Measurements from ENCODE around the gene ABCB1. TPM values are rescaled to one million over a fixed set of nuclear protein-coding genes. Genes with fewer than 3 reads are reported as not detected.

ABCB1 gene
- polyA plus RNA-seq, 1 donor = 27.4 TPM

DNA sequence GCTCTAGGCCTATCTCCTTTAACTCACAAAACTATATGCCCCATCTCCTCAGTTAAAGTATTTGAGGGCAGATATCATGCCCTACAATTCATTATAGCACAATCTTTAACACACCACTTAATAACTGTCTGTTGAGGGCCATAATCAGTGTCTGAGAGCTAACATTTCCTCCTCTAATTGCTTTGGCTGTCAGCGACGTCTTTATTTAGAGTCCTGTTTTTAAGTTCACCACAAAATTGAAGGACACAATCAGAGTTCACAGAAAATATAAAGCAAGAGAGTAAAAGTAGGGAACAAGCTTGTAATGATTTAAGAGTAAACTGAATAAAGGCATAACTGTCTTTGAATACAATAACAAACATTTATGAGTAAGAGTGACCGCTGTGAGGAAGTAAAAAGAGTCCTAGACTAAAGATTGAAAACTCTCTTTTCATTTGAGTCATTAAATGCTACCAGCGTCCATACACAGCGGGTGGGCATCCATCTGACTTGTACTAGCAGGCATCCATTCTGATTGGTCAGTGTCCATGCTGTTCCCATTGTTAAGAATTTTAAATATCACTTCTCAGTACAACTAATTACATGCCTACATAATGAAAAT, 86.8 kb downstream of the ABCB1 start:
- DNase-seq = no peak

DNA sequence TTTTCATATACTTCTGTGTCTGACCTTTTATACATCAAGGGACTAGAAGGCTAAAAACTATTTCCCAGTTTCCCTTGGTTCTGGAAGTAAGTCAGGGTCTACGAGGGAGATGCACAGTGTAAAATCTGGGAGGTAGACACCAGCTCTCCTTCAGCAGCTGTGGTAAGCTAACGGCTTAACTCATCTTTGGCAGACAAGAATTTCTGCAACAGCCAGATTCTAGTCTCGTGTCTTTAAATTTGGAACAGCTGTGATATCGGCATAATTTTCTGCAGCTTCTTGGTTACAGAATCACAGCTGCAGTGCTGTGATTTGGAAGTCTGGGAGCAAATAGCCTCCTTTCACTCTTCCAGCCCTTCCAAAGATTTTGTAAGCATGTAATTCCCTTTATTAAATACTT, 87.8 kb downstream of the ABCB1 start:
- DNase-seq = no peak

DNA sequence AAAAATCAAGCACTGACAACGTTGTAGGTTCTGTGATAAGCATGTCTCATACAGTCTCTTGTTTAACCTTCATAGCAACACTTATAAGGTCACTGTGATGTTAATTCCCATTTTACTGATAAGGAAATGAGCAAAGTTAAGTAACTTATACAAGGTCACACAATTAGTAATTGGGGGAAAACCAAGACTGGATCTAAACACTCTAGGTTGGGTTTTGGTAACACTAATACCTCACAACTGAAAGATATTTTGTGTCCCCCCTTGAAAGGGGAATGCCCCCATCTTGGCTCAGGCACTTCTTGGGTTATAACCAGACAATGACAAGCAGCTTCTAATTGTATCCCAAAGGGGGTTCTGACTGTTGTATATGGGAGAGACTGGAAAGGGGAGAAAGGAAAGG, 89.2 kb downstream of the ABCB1 start:
- DNase-seq = no peak

DNA sequence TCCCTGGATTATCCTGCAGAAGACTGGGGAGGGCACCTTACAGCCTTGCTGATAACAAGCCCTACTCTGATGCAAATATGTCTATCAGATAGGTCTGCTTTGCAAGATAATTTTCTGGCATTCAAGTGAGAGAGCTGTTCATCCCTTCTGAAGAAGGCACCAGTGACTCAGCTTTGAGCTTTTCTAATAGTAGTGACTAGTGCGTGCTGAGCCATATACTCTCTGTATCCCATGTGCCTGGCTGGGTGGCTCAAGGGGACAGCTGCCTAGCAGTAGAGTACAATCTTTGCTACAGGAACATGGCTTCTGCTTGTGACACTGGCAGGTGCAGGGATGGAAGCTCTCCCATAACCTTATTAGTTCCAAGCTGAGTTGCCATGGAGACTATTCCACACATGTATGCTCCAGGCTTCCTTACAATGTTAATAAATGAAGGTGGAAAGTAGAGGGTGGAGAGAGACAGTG, 90.2 kb downstream of the ABCB1 start:
- no peak for DNase-seq

DNA sequence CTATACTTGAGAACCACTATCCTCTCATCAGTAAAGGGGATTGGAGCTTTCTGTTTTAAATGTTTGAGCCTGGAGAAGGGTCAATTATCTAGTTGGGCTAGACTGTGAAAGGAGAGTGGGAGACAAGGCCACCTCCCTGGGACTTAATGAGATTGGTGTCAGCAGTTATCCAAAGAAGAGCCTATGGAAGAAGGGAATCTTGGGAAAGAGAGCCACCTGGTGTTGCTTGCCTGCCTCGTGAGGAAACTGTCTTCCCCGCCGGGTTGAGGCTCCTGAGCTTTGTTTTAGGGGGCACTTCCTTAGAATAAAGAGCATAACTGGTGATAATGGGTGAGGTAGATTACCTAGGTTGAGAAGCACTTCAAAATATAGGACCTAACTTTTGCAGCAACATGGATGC, 93.2 kb downstream of the ABCB1 start:
- no peak for DNase-seq

DNA sequence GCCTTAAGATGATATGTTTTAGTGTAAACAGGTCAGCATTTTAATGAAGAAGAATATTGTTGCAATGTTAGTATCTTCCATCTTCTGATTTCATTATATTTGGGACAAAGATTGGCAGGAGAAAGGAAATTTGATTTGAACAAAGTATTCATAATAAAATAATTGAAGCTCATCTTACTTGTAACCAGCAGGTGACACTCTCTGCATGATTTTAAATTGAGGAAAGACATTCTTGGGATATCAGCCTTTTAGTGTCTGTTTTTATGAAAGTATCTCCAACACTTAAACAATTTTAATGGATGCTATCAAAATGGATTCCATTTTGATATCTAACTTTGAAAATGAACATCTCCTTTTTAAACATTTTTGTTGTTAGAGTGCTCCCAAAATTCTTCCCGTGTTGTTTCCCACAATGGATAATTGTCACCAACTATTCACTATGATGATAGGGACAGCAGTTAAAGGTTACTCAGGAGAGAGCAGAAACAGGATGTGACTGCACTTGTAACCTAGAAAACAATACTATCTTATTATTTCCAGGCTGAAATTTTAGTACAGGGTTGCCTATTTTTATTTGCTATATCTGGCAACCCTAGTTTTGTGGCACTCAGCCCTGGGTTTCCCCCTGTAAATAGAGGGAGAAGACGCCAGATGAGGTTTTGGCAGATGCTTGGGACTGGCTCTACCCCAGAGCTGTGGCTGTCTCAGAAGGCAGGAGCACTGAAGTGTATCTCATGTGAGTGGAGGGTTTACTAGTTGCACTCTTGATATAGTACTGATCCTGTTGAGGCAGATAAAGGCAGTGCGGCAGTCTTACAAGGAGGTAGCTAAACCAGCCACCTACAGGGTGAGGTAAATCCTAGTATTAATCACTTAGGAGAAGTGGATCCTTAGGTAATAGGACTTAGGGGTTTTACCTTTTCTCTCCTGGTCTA, 94.2 kb downstream of the ABCB1 start:
- DNase-seq = peak; percentile 5

DNA sequence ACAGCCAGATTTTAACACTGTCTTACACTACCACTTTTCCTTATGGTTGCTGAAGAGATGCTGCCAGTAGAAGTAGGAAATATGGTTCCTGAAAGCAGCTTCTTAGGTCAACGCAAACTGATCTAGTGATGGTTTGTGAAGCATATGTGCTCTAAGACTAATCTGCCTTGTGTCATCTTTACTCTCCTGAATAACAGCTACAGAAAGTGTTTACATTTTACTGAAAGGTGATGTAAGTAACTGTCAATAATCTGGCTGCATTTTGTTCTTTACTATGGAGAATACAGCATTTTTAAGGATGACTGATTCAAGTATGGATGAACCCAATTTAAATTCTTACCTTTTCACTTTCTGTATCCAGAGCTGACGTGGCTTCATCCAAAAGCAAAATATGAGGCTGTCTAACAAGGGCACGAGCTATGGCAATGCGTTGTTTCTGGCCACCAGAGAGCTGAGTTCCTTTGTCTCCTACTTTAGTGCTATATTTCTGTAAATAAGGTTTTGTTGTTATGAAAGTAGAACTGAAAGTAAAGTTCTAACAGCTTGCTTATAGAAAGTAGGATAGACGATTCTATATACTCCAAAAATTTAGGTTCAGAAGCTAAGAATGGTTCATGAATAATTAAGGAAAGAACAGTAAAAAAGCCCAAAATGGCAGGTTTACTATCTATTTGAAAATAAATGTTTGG, 95.0 kb downstream of the ABCB1 start:
- DNase-seq = no peak

DNA sequence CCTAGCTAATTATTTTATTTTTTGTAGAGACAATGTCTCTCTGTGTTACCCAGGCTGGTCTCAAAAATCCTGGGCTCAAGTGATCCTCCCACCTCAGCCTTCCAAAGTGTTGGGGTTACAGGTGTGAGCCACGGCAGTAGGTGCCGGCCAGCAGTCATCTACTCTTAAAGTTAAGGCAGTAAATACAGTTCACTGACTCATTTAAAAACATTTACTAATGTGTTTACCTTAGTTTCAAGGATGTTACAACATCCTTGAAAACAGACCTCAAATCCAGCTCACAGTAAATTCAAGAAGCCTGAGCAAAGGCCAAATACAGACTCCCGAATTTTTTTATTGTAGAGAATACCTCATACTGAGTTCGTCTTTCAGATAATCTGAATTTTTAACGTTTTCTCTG, 95.6 kb downstream of the ABCB1 start:
- no peak for DNase-seq

DNA sequence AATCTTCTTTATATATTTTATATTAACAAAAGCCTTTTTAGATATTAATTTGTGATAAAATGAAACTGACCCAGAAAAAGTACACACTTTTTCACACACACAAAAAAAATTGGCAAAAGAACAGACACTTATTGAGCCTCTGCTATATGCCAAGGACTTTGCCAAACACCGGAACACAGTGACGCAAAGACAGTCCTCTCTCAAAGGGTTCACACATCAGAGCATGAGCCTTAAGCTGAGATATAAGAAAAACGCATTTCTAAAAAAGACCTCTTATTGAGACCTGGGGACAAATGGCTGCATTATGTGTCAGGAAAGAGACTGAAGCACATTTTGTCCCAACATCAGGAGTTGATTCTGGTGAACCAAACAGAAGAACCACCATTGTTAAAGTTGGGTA, 101.2 kb downstream of the ABCB1 start:
- no peak for DNase-seq

DNA sequence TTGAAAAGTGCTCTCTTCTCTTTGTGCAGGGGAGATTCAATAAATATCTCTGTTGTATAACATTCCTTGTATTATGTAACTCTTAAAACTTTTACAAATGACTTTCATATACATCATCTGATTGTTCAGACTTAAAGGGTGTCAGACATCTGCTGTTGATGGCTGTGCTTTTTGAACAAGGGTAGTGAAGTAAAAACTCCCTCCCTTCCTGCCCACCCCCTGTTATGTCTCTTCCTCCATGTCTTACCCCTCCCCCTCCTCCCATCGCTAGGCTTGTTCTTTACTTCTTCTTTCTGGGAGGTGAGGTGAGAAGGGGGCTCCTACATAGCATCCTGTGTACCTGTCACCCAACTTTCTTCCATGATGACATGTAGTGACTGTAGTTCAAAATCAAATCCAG, 101.8 kb downstream of the ABCB1 start:
- no peak for DNase-seq

DNA sequence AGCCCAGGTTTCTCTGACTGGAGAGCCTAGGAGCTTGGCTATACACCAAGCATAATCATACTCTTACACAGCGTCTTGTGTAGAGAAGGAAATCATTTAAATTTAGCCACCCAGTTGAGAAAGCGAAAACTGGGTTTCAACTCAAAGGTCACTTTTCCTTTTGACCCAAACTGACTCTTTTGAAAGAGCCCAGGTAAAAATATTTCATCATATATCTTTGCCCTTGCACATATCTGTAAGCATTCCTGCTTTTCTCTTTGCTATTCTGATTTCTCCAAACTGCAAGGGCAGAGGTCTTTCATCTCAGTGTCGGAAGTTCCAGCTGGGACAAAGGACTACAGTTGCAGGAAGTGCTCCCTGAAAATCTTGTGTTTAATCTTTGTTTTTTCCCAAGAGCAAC, 103.2 kb downstream of the ABCB1 start:
- DNase-seq = no peak

DNA sequence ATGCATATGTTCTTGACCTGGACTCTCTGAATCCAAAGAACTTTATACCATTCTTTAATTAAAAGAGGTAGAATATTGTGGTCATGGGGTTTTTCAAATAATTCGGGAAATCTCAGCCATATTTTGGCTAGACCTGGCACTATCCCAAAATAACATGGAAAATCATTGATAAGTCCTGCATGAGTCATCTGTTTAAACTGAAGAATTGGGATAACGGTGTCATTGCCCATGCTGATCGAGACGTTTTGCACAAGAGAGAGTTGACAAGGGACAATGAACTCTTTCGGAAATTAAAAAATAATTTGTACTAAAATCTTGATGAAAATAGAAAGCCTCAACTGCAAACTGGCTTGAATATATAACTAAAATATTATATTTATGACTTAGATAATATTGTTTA, 105.3 kb downstream of the ABCB1 start:
- DNase-seq = no peak

DNA sequence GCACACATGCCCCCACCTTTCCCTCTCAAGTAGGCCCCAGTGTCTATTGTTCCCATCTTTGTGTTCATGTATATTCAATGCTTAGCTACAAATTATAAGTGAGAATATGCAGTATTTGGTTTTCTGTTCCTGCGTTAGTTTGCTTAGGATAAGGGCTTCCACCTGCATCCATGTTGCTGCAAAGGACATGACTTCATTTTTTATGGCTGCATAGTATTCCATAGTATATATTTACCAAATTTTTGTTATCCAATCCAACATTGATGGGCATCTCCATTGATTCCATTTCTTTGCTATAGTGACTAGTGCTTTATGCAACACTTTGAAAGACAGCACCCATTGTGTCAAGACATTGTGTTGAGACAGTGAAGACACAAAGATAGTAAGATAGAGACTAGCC, 106.2 kb downstream of the ABCB1 start:
- no peak for DNase-seq

DNA sequence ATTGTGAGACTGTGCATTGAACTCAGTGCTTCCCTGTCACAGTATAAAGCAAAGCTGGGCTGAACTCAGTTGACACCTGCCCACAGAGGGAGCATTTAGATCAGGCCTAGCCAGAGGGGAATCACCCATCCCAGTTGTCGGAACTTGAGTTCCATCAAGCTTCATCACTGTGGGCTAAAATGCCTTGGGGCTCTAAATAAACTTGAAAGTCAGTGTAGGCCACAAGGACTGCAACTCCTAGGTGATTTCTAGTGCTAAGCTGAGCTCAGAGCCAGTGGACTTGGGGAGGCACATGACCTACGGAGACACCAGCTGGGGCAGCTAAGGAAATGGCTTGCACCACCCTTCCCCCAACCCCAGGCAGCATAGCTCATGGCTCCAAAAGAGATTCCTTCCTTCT, 117.6 kb downstream of the ABCB1 start:
- DNase-seq = no peak

DNA sequence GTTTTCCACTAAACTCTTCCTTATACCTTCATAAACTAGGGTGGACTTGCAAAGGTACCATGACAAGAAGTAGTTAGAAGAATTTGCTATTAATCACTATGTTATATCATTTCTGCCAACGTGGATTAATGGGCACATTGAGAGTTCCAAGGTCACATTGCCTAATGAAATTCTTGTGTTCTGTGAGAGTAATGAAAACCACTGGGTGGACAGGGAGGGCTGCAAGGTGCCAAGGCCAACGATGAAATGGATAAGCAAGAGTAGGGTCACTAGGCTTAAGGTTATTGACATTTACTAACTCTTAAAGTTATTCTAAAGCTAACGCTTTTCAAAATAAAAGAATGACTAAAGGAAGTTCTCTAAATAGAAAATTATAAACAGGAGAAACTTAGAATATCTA, 118.6 kb downstream of the ABCB1 start:
- DNase-seq = no peak

DNA sequence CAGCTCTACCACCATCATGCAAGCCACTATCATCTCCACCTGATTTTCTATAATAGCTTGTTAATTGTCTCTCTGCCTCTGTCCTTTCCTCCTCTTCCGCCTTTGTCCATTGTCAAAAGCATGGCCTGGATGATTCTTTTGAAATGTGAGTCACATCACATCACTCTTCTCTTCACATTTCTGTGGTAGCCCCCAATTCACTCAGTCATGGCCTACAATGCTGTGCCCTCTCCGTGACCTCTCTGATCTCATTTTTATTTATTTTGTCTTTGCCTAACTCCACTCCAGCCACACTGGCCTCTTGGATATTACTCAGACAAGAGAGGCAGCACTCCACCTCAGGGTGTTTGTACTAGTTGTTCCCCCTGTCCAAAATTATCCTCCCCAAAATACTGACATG, 120.3 kb downstream of the ABCB1 start:
- DNase-seq = no peak

DNA sequence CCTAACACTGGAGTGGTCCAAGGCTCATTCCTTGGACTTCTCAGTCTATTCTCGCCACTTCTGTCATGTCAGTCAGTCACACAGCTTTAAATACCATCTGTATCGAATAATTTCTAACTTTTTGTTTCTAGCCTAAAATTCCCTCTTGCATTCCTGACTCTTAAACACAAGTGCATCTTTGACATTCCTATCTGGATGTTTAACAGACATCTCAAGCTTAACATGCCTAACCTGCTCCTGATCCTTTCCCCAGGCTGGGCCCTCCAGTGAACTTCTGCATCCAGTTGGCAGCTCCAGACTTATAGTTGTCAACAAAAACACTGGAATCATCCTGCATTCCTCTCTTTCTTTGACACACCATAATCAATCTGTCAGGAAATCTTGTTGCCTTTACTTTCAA, 120.7 kb downstream of the ABCB1 start:
- DNase-seq = no peak

DNA sequence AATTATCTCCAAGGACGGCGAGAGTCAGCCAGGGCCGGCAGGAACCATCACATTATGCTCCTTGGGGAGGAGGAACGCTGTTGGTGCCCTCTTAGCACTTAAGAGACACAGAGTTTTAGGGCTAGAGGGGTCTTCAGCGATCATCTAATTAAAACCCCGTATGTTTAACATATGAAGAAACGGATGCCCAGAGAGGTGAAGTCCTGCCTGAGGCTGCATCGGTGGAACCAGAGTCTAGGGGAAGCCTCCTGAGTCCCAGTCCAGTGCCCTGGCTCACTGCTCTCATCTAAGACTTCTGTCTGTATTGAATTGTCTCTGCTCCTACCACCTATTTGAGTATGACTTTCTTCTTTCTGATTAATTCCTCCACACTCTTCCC, 124.5 kb downstream of the ABCB1 start:
- DNase-seq = no peak

DNA sequence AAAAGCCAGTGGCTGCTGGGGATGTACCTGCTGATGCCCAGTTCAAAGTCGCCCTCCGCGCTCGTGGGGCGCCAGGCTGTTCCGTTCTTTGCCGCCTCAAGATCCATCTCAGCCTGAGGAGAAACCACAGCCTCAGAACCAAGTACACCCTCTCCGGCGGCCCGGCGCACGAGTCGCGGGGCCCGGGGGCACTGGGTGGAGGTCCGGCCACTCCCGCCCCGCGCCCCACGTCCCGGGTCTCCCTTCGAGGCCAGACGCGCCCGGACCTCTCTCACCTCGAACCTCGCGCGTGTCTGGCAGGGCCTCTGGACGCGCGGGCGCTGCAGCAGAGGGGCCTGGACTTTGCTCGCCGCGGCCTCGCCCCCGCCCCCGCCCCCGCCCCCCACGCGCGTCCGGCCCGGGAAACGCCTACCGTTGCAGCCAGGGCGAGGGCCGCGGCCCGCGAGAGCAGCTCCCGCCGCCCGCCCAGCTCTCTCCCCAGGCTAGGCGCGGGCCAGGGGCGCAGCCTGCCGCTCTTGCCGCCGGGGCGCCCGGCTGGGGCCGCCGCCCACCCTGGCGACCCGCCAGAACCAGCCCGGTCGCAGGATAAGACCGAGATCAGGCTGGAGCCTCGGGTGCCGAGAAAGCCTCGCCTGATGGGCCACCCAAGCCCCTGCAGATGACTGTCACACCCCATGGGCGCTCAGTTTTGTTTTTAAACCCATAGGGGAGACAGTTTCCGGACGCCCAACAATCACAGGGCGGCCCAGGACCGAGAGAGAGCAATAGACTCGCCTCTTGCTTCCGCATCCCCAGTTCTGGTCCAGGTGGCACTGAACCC, 125.1 kb downstream of the ABCB1 start, which contains the start of gene ABCB4:
Gene ABCB4 (minus strand): TSS at position 322 of the 820 bp plus-strand sequence. CDS start 215 bp downstream, at position 107.
- DNase-seq = no peak

DNA sequence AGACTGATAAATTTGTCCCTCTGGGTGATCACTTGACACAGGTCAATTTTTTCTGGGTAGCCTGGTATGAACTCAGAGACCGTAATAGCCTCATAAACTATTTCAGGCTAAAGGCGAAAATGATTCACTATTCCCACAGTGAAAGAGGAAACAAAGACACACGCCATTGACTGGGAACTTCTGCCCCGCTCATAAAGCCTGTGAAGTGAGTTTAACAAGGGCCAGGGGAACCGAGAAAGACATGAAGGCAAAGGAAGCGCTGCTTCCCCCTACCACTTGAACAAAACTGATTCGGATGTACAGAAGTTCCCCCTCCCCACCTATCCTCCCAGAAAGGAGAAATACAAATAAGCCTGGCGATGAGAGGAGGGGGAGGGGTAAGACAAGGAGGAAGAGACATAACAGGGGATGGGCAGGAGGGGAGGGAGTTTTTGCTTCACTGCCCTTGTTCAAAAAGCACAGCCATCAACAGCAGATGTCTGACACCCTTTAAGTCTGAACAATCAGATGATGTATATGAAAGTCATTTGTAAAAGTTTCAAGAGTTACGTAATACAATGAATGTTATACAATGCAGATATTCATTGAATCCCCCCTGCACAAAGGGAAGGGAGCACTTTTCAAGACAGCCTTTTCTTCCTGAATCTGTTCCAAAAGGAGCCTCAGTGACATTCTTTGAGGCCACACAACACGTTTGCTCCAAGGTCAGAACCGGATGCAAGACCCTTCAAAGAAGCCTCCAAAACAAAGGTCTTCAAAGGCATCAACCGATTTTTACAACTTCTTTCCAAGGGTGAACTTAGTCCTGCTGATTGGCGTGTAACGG, 125.9 kb downstream of the ABCB1 start:
- no peak for DNase-seq

DNA sequence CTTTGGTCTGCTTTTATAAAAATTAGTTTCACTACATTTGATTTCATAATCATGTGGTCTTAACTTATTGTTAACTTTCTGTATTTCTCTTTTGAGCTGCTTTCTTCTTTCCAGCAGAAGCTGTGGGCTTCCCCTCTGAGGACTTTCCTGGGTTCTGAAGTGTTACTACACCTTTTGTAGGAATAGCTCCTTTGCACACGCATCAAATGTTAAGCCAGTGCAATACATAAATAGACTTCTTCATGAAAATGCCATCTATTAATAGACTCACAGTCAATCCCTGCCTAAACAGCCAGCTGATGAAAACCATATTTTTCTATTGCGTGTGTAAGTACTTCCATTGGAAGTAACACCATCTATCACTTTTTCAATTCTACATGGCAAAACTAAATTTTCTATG, 126.7 kb downstream of the ABCB1 start:
- DNase-seq = no peak
